ENCODE measurements around the gene GAS6.
"Not testable (repeated sequence)": the region's sequence is repeated elsewhere in the genome, so short reads cannot be mapped to it uniquely, and the experiment has no call there.

Gene GAS6

DNA sequence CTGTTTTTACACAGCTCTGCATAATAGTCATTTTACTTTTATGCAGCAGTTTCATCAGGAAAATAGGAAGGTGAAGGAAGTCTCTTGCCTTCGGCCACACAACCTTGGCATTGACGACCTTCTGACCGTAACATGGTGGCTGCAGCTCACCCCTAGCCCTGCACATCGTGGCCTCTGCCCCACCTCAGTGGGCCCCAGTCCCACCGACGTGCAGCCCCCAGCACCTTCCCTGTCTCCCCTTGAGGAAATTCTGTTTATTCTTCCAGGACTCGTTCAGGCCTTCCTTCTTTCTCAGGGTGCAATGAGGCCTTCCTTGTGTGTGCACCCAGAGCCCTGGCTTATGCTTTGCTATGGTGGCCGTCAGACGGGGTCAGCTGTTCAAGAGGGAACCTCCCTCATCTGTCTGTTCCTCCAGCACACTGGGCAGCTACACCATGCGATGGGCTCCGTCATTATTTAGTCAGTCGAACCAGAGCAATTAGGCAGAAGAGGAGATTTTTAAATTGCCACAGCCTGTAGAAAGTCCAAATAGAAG, 71.6 kb downstream of the GAS6 start:
- no peak for DNase-seq (ENCODE audit: insufficient read length, low spot score)
- FAIRE-seq: no peak
- TF ChIP-seq POLR2A (IDR thresholded peaks at IDR 0.05; ENCODE audit: low read depth, low read length) (no peak), SPI1 (IDR thresholded peaks at IDR 0.05; ENCODE audit: low read depth, low read length) (no peak)

DNA sequence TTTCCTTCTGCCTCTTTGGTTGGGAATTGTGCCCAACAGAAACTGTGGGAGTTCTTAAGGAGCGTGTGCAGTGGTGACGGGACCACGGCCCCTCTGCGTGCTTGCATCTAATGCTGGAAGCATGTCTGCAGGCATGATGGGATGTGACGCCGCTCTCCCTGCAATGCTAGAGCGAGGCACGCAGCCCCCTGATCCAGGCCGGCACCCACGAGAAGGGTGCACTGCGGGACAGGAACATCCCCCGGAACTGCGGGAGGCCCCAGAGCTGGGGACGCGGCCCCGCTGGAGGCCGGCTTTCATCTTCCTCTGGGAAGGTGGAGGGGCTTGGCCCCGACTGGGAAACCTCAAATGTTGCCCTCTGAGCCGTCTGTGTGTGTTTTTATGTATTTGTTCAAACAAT, 72.1 kb downstream of the GAS6 start:
- DNase-seq (ENCODE audit: insufficient read length, low spot score) (no peak), FAIRE-seq (no peak)
- no peak for TF ChIP-seq POLR2AphosphoS5 (IDR thresholded peaks at IDR 0.05; ENCODE audit: low read depth, low read length)
- no peak for TF ChIP-seq POU2F2 (IDR thresholded peaks at IDR 0.05; ENCODE audit: low read depth, low read length)
- no peak for TF ChIP-seq TAF1 (IDR thresholded peaks at IDR 0.05; ENCODE audit: low read depth, low read length)
- TF ChIP-seq PAX5 (IDR thresholded peaks at IDR 0.05; ENCODE audit: insufficient read depth, low read length, severe bottlenecking): no peak
- no peak for TF ChIP-seq SPI1 (IDR thresholded peaks at IDR 0.05; ENCODE audit: low read depth, low read length)
- TF ChIP-seq POLR2A (IDR thresholded peaks at IDR 0.05; ENCODE audit: low read depth, low read length): no peak

DNA sequence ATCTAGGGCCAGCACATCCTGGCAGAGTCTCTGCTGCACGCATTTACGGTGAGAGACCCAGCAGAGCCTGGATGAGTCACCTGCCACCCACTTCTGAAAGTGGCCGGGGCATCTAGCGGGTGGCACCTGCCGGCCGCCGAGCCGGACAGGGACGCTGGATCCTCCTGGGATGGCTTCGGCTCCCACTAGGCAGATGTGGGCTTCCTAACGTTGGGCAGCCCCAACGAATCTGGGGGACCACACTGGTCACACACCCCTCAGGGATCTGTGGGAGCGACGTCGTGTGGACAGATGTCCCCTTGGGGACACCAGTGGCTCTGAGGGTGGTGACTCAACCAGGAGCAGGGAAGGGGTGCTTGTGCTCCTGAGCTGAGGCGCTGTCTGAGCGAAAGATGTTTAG, 72.7 kb downstream of the GAS6 start:
- no peak for FAIRE-seq

DNA sequence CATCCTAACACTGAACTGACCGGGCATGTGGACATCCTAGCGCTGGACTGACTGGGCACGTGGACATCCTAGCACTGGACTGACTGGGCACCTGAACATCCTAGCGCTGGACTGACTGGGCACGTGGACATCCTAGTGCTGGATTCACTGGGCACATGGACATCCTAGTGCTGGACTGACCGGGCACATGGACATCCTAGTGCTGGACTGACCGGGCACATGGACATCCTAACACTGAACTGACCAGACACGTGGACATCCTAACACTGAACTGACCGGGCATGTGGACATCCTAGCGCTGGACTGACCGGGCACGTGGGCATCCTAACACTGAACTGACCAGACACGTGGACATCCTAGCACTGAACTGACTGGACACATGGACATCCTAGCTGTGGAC, 73.9 kb downstream of the GAS6 start:
- not testable (repeated sequence) for DNase-seq (ENCODE audit: insufficient read length, low spot score)
- FAIRE-seq: peak; percentile 33

More for the DNA sequence above, 72.7 kb downstream of the GAS6 start:
- TF ChIP-seq PAX5 (IDR thresholded peaks at IDR 0.05; ENCODE audit: insufficient read depth, low read length, severe bottlenecking) (no peak), POLR2AphosphoS5 (IDR thresholded peaks at IDR 0.05; ENCODE audit: low read depth, low read length) (no peak), POLR2A (IDR thresholded peaks at IDR 0.05; ENCODE audit: low read depth, low read length) (no peak), TAF1 (IDR thresholded peaks at IDR 0.05; ENCODE audit: low read depth, low read length) (no peak), SPI1 (IDR thresholded peaks at IDR 0.05; ENCODE audit: low read depth, low read length) (no peak), POU2F2 (IDR thresholded peaks at IDR 0.05; ENCODE audit: low read depth, low read length) (no peak)
- no peak for DNase-seq (ENCODE audit: insufficient read length, low spot score)

DNA sequence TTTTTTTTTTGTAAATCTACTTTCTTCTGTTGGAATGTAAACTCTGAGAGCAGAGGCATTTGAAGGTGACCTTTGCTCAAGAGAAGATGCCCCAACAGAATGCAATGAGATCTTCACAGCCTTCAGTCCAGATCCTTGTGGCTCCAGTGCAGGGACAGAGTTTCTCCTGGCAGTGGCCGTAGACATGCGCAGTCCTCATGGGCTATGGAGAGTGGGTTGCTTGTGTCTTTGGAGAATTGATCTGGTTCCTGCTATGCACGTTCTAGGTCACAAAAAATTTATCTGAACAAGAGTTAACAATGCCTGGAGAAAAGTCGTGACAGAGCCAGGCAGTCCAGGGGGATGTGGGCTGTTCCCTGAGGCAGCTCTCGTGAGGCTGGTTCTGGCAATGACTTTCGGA, 74.7 kb downstream of the GAS6 start:
- no peak for DNase-seq (ENCODE audit: insufficient read length, low spot score)
- FAIRE-seq: no peak
- no peak for TF ChIP-seq POU2F2 (IDR thresholded peaks at IDR 0.05; ENCODE audit: low read depth, low read length)
- TF ChIP-seq SPI1 (IDR thresholded peaks at IDR 0.05; ENCODE audit: low read depth, low read length): no peak
- no peak for TF ChIP-seq POLR2A (IDR thresholded peaks at IDR 0.05; ENCODE audit: low read depth, low read length)
- no peak for TF ChIP-seq TAF1 (IDR thresholded peaks at IDR 0.05; ENCODE audit: low read depth, low read length)
- no peak for TF ChIP-seq PAX5 (IDR thresholded peaks at IDR 0.05; ENCODE audit: insufficient read depth, low read length, severe bottlenecking)
- no peak for TF ChIP-seq POLR2AphosphoS5 (IDR thresholded peaks at IDR 0.05; ENCODE audit: low read depth, low read length)

DNA sequence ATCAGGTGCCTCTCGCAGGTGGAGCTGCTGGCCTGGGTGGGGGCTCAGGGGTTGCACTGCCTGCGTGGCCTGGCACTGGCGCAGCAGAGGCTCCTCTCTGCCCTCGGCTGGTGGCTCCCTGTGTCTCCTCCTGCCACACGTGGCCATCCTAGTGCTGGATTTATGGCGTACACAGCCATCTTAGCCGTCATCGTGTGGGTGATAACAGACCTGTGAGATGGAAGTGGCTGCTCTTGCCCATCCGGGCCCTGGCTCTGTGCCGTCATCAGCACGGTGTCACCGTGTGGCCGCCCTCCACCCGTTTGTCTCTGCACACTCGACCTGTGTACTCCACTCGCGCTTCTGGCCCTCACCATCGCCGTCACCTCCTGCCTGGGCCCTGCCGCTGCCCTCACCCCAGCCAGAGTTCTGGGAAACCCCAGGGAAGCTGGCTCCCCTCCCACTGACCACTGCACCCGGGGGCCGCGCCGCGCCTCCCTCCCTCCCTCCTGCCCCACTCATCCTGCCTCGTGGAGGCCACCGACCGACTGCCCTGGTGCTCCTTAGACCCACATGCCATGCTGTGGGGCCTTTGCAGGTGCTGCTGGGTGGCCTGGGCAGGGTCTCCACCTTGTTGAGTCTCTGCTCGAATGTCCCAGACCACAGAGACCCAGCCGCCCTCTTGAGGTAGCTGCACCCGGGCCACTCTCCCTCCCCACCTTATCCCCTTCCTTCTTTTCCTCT, 75.3 kb downstream of the GAS6 start:
- DNase-seq (ENCODE audit: insufficient read length, low spot score) (no peak), FAIRE-seq (no peak)
- TF ChIP-seq POLR2AphosphoS5 (IDR thresholded peaks at IDR 0.05; ENCODE audit: low read depth, low read length) (no peak), SPI1 (IDR thresholded peaks at IDR 0.05; ENCODE audit: low read depth, low read length) (no peak), PAX5 (IDR thresholded peaks at IDR 0.05; ENCODE audit: insufficient read depth, low read length, severe bottlenecking) (no peak), POU2F2 (IDR thresholded peaks at IDR 0.05; ENCODE audit: low read depth, low read length) (no peak), POLR2A (IDR thresholded peaks at IDR 0.05; ENCODE audit: low read depth, low read length) (no peak), TAF1 (IDR thresholded peaks at IDR 0.05; ENCODE audit: low read depth, low read length) (no peak)

DNA sequence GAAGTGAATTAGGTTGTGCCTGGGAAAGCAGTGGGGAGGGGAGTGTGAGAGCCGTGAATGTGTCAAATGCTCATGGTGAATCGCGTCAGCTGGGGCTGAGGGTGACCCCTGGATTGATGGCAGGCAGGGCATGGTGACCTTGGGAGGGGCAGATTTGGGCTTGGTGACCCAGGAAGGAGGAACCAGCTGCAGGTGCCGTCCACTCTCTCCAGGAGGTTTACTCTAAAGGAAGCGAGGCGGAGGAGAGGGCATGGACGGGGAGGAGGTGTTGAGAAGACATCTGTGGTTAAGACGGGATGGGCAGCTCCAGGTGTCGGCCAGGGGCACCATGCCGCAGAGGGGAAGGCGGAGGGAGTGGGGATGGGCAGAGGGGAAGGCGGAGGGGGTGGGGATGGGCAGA, 76.2 kb downstream of the GAS6 start:
- FAIRE-seq (no peak), DNase-seq (ENCODE audit: insufficient read length, low spot score) (no peak)
- TF ChIP-seq TAF1 (IDR thresholded peaks at IDR 0.05; ENCODE audit: low read depth, low read length) (no peak), SPI1 (IDR thresholded peaks at IDR 0.05; ENCODE audit: low read depth, low read length) (no peak), POLR2A (IDR thresholded peaks at IDR 0.05; ENCODE audit: low read depth, low read length) (no peak), PAX5 (IDR thresholded peaks at IDR 0.05; ENCODE audit: insufficient read depth, low read length, severe bottlenecking) (no peak), POLR2AphosphoS5 (IDR thresholded peaks at IDR 0.05; ENCODE audit: low read depth, low read length) (no peak)

DNA sequence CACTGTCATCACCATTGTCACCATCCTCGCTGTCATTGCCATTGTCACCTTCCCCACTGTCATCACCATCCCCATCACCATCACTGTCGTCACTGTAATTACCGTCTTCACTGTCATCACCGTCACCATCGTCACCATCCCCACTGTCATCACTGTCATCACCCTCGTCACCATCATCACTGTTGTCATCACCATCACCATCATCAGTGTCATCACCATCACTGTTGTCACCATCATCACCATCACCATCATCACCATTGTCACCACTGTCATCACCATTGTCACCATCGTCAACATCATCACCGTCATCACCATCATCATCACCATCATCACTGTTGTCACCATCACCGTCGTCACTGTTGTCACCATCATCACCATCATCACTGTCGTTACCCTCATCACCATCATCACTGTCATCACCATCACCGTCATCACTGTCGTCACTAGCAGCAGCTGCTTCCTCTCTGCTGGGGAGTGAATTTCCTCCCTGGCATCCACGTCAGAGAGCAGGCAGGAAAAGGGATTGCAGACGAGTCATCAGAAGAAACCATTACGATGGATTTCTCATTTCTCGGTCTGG, 77.5 kb downstream of the GAS6 start:
- DNase-seq (ENCODE audit: insufficient read length, low spot score): no peak
- FAIRE-seq: peak; percentile 74
- TF ChIP-seq PAX5 (IDR thresholded peaks at IDR 0.05; ENCODE audit: insufficient read depth, low read length, severe bottlenecking) (no peak), POU2F2 (IDR thresholded peaks at IDR 0.05; ENCODE audit: low read depth, low read length) (no peak), POLR2A (IDR thresholded peaks at IDR 0.05; ENCODE audit: low read depth, low read length) (no peak), SPI1 (IDR thresholded peaks at IDR 0.05; ENCODE audit: low read depth, low read length) (no peak), TAF1 (IDR thresholded peaks at IDR 0.05; ENCODE audit: low read depth, low read length) (no peak)

DNA sequence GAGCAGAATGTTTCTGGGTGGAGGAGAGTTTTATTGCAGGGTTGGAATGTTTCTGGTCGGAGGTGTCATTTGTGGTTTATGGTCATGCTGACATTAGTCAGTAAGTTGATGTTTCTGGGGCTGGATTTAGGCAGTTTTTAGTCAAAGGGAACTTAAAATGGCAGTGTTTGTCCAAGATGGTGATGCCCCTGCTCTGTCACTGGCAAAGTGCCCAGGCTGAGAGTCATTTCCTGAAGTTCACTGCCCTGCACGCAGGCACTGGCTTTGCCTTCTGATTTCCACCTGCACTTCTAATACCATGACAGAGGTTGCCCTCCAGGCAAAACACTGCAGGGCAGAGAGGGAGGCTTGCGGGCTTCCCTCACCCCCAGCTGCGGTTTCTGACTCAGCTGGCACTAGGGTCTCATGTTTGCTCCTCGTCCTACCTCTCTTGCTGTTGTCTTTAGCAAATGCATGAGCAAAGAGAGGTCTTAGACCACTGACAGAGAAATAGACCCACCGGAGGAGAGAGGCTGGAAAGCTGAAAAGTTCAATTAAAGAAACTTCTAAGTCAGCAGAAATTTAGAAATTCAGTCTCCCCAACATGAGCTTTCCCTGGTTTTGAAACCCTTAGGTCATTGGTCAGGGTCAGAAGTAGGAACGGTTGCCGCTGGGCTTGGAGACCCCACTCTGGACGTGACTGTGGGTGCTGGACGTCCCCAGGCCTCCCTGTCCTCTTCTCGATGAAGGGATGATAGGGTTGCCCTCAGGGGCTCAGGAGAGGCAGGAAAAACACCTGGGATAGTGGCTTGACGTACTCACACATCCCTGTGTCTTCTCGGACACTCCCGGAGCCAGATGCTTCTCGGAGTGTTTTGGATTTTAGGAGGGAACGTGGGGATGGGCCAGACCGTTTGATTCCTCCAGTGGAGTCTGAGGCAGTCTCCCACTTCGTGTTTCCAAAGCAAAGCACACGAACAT, 78.5 kb downstream of the GAS6 start:
- TF ChIP-seq SPI1 (IDR thresholded peaks at IDR 0.05; ENCODE audit: low read depth, low read length) (no peak), PAX5 (IDR thresholded peaks at IDR 0.05; ENCODE audit: insufficient read depth, low read length, severe bottlenecking) (no peak), POLR2A (IDR thresholded peaks at IDR 0.05; ENCODE audit: low read depth, low read length) (no peak), POLR2AphosphoS5 (IDR thresholded peaks at IDR 0.05; ENCODE audit: low read depth, low read length) (no peak), TAF1 (IDR thresholded peaks at IDR 0.05; ENCODE audit: low read depth, low read length) (no peak), POU2F2 (IDR thresholded peaks at IDR 0.05; ENCODE audit: low read depth, low read length) (no peak)

More for the DNA sequence above, 78.5 kb downstream of the GAS6 start:
- no peak for FAIRE-seq
- DNase-seq (ENCODE audit: insufficient read length, low spot score): no peak
